Stimulated activated CD8-positive, alpha-beta memory T cell treated with anti-CD3 and anti-CD28 coated beads, Interleukin-2, amount 100 ng/mL, for 1 hour (primary cell): ENCODE data around the gene TCF23.
"Not testable (repeated sequence)": the region's sequence is repeated elsewhere in the genome, so short reads cannot be mapped to it uniquely, and the experiment has no call there.

Experiments used
- DNase-seq, 2 donors: peaks; one replicate each; pipeline ENCODE4 v3.0.0-alpha.2; 2020; ENCODE audit warnings: low read depth in 2 of 2

The TCF23 gene

DNA sequence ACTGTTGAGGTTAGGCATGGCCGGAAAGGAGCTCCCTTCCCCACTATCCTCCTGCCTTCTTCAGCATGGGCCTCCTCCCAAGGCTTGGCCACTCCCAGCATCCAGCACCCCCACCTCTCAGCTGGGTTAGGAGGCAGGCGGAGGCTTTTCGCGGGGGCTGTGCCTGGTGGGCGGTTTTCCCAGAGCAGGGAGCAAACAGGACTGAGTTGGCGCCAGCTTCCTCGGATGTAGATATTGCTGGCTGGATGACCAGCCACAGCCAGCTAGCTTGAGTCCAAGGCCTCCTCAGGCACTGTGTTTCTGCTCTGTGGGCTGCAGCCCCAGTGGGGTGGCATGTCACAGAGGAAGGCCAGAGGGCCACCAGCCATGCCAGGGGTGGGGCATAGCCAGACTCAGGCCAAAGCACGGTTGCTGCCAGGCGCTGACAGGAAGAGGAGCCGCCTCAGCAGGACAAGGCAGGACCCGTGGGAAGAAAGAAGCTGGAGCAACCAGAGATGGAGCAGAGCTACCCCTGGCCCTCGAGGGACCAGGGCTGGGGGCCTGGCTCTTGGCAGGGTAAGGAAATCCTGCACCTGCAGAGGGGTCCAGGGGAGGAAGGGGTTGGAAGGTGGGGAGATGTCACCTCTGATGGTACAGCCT is at the start of gene TCF23:
TSS of gene TCF23 (plus strand) at position 204 of the 639 bp plus-strand sequence. CDS start at position 334, 130 bp downstream.
- no peak for DNase-seq

DNA sequence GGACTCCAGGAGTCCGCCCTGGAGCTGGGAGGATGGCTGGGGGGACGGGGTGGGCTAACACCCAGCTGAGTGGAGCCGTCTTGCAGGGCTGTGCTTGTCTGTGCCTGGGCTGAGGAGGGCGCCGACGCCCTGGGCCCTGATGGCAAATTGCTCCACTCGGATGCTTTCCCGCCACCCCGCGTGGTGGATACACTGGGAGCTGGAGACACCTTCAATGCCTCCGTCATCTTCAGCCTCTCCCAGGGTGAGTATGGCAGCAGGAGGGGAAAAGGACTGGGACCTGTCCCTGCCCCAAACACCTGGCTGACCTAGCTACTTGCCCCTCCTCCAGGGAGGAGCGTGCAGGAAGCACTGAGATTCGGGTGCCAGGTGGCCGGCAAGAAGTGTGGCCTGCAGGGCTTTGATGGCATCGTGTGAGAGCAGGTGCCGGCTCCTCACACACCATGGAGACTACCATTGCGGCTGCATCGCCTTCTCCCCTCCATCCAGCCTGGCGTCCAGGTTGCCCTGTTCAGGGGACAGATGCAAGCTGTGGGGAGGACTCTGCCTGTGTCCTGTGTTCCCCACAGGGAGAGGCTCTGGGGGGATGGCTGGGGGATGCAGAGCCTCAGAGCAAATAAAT is 49.4 kb upstream of the TCF23 start:
- no peak for DNase-seq

DNA sequence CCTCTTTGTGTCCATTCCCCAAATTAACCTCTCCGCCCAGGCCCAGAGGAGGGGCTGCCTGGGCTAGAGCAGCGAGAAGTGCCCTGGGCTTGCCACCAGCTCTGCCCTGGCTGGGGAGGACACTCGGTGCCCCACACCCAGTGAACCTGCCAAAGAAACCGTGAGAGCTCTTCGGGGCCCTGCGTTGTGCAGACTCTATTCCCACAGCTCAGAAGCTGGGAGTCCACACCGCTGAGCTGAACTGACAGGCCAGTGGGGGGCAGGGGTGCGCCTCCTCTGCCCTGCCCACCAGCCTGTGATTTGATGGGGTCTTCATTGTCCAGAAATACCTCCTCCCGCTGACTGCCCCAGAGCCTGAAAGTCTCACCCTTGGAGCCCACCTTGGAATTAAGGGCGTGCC is 48.8 kb upstream of the TCF23 start:
- no peak for DNase-seq

DNA sequence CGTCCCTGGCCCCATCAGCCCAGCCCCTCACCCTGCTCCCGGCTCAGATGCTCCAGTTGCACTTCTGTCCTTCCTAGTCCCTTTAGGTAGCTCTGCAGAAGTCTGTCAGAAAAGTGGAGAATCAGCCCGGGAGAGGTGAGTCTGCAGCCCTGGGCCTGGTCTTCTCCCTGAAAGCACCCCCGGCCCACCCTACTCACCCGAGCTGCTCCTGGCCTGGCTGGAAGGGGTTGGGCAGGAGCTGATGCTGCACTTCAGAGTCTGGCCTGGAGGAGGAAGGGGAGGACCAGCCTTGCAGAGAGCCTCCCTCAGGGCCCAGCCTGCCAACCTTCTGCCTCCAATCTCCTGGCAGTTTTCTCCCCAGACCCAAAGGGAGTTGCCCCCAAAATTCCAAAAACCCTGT is 46.5 kb upstream of the TCF23 start:
- DNase-seq, result no peak

DNA sequence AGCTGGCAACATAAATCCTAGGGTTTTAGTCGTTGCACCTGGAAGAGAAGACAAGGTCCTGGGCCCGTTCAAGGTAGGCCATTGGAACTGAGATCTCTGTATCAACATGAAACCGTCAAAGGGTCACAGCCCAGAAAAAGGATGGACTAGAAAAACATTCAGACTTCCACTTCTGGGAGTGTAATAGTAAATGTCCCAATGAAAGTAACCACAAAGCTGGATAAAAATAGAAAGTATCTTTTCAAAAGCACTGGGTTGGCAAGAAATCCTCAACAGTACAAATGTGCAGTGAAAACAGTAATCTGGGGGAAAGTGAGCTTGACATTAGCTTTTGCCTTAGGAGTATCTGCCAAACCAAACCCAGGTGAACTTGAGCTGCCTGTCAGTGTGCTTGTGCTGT is 42.8 kb upstream of the TCF23 start:
- no peak for DNase-seq

DNA sequence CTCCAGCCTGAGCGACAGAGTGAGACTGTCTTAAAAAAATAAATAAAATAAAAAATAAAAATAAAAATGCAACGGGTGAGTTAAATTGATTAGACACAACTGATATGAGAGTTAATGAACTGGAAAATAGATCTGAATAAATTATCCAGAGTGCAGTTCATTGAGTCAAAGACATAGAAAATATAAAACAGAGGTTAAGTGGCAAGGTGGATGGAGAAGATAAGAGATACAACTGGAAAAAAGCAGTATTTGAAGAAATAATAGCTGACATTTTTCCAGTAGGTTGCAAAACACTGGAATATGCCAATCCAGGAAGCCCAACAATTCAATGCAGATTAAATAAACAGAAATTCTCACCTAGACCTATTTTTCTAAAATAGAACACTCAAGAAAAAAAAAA is 40.6 kb upstream of the TCF23 start:
- no peak for DNase-seq

DNA sequence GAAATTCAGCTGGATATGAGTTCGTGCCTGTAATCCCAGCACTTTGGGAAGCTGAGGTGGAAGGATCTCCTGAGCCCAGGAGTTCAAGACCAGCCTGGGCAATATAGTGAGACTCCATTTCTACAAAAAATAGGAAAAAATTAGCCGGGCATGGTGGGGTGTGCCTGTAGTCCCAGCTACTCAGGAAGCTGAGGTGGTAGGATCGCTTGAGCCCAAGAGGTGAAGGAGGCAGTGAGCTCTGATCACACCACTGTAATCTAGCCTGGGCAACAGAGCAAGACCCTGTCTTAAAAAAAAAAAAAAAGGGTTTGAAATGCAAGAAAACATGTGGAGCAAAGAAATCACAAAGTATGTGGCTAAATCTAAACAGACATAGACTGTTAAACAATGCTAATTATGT is 39.7 kb upstream of the TCF23 start:
- DNase-seq, result no peak

DNA sequence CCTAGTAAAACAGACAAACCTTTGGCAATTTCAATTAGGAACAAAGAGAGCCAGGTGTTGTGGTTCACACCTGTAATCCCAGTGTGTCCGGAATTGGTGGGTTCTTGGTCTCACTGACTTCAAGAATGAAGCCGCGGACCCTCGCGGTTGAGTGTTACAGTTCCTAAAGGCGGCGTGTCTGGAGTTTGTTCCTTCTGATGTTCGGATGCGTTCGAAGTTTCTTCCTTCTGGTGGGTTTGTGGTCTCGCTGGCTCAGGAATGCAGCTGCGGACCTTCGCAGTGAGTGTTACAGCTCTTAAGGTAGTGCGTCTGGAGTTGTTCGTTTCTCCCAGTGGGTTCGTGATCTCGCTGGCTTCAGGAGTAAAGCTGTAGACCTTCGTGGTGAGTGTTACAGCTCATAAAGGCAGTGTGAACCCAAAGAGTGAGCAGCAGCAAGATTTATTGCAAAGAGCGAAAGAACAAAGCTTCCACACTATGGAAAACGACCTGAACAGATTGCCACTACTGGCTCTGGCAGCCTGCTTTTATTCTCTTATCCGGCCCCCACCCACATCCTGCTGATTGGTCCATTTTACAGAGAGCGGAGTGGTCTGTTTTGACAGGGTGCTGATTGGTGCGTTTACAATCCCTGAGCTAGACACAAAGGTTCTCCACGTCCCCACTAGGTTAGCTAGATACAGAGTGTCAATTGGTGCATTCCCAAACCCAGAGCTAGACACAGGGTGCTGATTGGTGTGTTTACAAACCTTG is 38.0 kb upstream of the TCF23 start:
- not testable (repeated sequence) for DNase-seq

DNA sequence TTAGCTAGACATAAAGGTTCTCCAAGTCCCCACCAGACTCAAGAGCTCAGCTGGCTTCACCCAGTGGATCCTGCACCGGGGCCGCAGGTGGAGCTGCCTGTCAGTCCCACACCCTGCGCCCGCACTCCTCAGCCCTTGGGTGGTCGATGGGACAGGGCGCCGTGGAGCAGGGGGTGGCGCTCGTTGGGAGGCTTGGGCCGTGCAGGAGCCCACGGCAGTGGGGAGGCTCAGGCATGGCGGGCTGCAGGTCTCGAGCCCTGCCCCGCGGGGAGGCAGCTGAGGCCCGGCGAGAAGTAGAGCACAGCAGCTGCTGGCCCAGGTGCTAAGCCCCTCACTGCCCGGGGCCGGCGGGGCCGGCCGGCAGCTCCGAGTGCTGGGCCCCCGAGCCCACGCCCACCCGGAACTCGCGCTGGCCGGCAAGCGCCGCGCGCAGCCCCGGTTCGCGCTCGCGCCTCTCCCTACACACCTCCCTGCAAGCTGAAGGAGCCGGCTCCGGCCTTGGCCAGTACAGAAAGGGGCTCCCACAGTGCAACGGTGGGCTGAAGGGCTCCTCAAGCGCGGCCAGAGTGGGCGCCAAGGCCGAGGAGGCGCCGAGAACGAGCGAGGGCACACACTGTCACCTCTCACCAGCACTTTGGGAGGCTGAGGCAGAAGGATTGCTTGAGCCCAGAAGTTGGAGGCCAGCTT is 37.3 kb upstream of the TCF23 start:
- DNase-seq, result not testable (repeated sequence)

DNA sequence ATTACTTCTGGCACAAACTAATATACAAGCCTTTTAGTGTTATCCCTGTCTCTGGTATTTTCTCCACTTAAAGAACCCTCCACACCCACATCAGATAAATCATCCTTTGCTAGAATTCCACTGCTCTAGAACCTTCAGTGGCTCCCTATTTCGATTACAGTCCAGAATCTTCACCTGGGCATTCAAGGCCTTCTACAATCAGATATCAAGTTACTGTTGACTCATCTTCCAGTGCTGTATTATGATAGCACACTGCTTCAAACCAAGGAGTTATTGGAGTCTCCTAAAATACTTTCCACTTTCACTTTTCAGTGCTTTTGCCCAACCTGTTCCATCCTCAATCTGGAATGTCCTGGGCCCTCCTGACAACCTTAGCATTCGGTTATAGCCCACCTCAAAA is 33.3 kb upstream of the TCF23 start:
- DNase-seq, result no peak

DNA sequence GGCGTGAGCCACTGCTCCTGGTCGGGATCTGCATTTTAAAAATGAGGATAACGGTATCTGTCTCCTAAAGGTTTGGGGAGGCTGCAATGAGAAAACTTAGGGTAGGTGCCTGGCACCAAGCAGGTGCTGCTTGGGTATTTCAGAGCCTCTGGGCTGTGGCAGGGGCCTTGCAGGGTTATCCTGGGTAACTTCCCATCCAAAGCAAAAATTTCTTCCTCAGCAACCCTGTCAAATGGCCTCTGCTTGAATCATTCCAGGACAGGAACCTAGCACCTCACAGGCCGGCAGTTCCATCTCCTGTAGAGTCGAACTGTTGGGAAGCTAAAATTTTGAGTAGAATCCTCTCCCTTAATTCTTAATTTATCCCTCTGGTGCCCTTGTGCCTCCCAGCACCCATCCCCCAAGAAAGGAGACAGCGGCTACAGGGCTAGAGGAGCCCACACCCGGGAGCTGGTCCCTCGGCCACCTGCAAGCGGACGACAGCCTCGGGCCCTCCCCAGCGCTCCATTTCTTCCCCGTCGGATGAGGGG is 30.7 kb upstream of the TCF23 start:
- no peak for DNase-seq

DNA sequence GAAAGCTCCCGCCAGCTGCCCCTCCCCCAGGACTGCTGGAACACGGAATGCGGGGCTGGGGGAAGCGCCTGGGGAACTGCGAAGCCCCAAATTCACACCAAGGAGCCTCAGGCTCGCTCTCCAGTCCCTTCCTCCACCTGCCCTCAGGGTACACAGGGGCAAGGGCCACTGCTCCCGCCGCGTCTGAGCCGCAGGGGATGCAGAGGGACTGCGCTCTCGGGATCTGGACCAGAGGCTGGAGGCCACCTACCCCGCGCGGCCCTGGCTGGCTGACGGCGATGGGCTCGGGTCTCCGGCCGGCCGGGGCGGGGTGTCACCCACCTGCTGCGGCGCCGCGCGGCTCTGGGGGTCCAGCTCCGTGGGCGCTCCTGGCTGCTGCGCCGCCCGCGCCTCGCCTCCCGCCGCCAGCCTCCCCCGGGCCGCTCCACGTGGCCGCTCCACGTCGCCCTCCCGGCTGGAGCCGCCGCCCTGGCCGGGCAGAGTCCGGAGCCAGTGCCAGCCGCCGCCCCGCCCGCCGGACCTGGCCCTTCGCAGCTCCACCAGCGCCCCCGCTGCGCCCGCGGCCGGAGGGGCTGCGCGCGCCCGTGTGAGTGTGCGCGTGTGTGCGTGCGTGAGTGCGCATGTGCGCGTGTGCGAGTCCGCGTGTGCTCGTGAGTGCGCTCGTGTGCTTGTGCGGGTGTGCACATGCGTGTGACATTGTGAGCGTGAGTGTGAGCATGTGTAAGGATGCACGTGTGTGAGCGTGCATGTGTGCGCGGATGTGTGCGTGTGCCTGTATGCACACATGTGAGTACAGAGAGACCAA is 30.1 kb upstream of the TCF23 start, which contains the start of gene CGREF1:
TSS of gene CGREF1 (minus strand) at position 604 of the 805 bp plus-strand sequence. CDS start 14,762 bp downstream, outside the sequence.
- DNase-seq, result no peak

DNA sequence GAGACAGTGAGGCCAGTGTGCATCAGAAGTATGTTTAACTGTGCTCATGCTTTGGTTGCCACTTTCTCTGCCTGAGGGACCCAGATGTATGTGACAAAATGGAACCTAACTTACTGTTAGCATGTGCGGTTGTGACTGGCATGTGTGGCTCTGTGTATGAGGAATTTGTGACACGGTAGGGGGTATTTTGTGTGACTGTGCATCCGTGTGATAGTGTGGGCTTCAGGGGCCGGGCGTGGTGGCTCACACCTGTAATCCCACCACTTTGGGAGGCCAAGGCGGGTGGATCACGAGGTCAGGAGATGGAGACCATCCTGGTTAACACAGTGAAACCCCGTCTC is 29.5 kb upstream of the TCF23 start:
- DNase-seq, result not testable (repeated sequence)

DNA sequence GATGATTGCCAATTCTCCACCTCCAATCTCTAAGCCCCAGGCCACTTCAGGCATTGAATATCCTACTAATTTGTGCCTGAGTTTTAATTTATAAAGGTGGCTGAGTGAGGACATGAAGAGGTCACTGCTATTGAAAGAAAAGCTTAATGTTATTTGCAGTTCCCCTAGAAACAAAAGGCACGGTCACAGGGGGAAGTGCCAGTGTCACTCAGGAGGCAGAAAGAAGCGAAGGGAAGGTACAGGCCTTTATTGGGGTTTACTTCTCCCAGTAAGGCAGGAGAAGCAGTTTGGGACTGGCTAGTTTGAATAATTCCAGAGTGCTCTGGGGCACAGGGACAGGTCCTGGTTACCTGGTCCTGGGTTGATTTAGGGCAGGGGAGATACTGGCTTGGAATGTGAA is 26.9 kb upstream of the TCF23 start:
- DNase-seq, result no peak

DNA sequence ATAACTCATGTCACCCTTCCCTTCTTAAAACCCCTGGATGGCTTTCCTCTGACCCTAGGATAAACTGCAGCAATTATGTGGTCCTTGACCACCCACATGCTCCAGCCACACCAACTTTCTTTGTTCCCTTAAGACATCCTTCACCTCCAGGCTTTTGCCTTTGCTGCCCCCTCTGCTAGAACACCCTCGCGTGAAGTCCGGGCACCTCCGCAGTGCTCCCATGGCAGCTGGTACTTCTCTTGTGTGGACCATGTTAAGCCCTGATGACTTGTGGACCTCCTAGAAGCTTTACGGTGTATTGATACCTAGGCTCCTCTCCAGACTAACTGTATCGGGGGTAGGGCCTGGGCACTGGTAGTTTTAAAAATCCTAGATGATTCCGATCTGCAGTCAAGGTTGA is 26.0 kb upstream of the TCF23 start:
- DNase-seq, result no peak

DNA sequence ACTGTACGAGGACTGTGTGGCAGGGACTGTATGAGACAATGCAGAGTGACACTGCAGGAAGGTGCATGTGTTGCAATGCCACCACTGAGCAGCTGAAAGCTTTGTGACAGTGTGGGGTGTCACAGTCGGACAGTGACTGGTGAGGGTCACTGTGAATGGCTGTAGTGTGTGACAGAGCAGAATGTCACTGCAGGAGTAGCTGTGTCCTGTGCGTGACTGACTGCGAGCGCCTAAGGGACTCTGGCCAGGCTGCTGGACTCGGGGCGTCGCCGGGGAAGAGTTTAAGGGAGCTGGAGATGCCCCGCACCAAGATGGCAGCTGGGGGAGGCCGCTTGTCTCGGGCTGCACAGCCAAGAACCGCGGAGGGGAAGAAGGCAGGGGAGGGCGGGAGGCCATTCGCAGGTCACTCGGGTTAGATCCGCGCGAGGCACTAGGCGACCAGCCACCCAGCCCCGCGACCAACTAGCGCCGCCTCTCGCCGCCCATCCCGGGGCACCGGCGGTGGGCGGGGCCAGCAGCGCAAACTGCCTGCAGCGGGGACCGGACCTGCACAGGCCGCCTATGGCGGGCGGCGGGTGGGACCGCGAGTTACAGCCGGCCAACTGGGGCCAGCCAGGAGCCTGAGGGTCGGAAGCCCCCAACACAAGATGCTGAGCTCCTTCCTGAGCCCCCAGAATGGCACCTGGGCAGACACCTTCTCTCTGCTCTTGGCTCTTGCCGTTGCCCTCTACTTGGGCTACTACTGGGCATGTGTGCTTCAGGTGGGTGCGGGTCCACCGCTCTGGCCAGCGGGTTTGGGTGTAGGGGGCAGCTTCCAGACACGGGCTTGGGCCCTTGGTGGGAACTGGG is 25.3 kb upstream of the TCF23 start, which contains the start of gene ABHD1:
TSS of gene ABHD1 (plus strand) at position 514 of the 849 bp plus-strand sequence. CDS start at position 648, 134 bp downstream.
- DNase-seq, result peak; percentile 37 to 38

DNA sequence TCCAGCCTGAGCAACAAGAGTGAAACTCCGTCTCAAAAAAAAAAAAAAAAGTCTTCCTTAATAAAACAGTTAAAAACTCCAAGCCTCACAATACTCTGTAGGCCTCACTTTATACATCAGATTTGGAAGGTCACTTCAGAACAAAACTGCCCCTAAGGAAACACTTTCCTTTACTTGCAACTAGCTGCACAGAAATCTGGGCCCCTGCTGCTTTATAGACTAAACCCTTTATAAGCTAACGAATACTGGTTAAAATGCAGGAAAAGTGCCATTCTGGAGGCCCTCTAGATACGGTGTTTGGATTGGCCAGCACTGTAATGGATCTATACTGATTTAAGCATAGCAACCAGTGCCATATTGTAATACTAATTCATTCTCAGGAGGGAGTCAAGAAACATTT is 23.7 kb upstream of the TCF23 start:
- no peak for DNase-seq

DNA sequence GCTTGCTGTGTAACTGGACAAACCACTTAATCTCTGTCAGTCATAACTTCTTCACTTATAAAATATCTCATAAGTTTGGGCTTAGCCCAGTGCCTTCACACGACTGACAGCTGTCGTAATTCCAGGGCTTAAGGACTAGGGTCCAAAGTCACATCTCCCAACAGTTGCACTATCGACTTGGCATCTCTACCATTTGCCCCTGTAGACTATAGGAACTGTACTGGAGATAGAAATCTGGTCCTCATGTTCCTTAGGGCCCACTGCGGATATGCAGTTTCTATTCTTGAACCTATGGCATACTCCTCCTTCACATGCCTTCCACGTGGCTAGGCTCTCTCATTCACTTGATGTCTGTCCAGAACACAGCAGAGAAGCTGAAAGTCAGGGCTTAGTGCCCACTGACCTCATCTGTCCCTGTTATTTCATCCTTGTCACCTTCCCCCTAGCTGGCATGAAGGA is 22.5 kb upstream of the TCF23 start:
- DNase-seq, result no peak

DNA sequence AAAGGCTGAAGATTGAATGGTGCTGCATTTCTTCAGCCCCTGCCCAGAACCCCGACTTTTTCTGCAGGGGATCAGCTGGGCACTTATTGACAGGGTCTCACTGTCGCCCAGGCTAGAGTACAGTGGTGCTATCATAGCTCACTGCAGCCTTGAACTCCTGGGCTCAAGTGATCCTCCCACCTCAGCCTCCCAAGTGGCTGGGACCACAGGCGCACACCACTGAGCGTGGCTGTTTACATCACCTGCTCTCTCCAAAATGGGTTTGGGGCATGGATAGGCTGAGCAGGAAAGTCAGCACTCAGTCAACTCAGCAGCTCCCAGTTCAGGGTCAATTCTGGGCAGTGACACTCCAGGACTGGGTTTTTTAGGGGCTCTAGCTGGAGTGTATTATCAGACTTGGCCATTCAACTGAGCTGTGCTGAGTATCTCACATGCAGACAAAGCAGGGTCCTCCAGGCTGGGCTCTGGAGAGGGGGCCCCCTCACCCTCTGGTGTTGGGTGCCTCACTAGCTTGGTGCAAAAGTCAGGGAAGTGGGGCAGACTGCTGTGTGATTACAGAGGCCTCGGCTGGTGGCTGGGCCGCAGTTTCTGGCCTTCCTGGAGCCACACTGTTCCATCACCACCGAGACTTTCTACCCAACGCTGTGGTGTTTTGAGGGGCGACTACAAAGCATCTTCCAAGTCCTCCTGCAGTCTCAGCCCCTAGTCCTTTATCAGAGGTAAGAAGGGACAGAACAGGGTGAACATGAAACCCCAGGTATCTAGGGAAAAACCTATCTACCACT is 20.7 kb upstream of the TCF23 start:
- no peak for DNase-seq
